Dermis blood vessel endothelial cell (primary cell): Measurements from ENCODE around the gene LENG1. TPM values are rescaled to one million over a fixed set of nuclear protein-coding genes. Genes with fewer than 3 reads are reported as not detected.

ENCODE experiments used
- DNase-seq: peaks from one replicate; pipeline ENCODE4 v3.0.0; 2010
- total RNA-seq: library from RNA; depleted of rRNA; stranded (reverse); fragments of >200 nt; gene quantifications from 2 replicates; pipeline ENCODE4 v1.2.3, GENCODE V29; 2014

LENG1 gene
- total RNA-seq, 1 donor from 2014 or later = 7.8 TPM

DNA sequence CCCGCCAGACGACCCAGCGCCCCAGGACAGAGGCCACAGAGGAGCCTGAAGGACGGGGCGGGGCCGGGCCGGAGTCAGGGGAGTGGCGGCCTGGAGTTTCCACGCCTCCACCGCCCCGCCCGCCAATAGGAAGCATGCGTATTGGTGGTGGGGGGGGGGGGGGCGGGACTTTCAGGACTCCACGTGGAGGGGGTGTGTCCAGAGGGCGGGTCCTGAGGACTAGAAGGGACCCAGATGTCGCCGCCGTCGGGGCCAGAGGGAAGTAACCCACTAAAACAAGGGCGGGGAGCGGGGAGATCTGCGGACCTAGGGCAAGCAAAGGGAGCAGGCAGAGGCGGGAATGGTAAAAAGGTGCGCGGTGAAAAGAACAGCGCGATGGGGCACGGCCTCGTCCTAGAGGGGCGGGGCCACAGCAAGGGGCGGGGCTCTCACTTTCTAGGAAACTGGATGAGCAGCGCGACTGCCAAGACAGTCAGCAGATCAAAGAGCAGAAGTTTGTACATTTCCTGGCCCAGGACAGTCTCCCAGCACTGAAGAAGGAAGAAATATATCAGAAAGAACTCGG, 2.8 kb upstream of the LENG1 start:
- peak; percentile 81 for DNase-seq

DNA sequence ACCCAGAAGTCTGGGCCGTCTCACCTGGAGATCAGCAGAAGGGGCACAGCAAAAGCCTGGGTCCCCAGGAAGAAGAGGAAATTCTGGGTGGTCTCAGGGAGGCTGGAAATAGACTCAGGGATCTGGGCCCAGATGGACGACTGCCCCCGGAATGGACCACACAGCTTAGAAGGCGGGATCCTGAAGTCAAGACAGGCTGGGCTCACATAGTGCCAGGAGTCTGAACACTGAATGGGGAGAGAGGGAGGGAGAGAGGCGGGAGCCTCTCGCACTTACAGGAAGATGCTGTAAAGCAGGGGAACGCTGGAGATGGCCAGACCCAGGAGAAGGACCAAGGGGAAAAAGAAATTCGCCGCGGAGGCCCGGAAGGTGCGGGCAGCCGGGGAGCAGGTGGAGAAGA, 1.3 kb upstream of the LENG1 start:
- DNase-seq = no peak

DNA sequence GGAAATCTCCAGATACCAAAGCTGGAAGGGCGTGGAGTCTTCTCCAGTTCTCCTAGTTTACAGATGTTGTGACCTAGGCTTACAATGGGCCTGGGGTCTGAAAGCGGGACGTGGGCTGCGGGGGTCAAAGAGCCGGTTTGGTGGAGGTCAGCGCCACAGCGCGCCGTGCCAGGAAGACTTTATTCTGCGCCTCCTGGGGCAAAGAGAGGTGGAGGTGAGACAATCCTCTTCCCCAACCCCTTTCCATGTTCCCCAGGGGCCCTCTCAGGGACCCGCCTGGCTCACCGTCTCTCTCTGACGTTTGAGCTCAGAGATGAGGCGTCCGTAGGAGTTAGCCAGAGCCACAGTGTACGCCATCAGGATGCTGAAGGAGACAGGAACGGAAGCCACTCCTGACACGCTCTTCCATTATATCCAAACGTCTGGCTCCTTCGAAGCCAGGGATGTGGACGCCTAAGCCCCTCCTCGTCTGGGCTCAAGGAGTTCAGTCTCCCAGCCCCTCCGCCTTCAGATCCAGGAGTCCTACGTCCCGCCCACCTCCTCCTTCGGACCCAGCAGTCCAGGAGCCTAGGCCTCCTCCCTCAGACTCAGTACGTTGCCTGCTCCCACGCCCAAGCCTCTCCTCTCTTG, 776 bp upstream of the LENG1 start:
- peak; percentile 43 for DNase-seq

DNA sequence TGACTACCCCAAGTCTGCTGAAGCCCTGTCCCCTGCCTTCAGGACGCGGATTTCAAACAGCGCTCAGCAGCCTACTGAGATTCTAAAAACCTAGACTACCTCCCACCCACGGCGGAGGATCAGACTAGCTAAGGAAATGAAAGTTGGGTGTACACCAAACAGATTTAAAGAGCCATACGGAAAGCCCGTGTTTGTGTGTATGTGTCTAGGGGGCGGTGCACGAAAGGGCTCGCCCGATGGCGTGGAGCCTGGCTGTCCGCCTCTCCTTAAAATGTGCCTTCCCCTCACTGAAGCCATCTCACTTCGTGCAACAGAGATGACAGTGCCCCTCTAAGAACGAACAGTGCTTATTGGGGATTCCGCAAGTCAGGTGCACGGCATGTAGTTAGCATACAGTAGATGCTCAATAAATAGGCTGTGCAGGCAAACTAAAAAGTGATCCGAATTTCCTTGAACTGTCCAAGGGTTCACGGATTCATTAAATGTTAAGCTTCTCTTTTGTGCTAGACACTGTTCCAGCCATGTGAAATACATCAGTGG, 639 bp downstream of the LENG1 start:
- no peak for DNase-seq

DNA sequence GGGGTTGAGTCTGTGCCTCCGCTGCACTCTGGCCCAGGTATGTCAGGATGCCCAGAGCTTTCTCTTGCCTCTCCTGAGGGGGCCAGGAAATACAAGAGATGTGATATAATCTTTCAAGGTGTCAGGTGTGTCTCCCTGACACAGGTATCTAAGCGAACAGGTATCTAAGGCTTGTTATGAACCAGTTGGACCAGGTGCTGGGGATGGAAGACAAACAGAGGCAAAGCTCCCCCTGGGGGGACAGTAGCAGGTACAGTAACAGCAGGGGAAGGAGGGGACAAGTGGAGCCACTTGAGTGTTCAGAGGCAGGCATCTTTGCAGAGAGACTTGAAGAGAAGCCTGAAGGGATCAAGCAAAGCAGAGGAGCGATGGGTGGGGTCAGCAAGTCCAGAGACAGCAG, 2.6 kb downstream of the LENG1 start:
- DNase-seq = no peak

DNA sequence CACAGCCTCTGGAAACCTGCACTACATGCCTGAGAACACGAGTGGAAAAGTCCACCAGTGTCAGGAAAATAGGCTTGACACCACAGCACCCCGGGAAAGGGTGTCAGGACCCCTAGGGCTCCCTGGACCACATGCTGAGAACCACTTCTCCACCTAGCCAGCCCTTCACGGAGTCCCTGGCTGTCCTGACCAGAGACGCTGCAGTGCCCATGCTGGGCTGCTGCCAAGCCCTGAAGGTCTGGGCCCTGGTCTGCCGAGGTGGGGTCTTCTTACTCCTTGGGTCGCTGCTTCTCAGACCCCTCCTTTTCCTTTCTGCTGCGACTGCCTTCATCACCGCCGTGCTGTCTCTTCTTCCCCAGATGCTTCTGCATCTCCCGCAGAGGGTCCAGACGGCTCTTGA, 3.0 kb downstream of the LENG1 start:
- DNase-seq = no peak

DNA sequence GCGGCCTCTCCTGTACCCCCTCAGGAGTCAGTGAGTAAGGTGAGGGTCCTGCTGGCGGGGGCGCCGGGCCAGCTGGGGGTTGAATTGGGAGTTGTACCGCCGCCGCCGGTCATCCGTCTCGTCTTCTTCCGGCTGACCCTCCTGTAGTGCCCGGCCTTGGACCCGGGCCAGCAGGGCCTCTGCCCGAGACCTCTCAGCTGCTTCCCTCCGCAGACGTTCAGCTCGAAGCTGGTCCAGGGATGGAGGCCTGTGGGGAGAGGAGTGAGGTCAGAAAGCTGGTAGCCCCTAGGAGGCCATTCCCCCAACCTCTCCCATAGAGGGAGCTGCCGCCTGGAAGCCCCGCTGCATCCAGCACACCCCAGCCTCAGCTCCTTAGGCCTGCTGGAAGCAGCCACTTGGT, 3.8 kb downstream of the LENG1 start:
- DNase-seq = peak; percentile 26

DNA sequence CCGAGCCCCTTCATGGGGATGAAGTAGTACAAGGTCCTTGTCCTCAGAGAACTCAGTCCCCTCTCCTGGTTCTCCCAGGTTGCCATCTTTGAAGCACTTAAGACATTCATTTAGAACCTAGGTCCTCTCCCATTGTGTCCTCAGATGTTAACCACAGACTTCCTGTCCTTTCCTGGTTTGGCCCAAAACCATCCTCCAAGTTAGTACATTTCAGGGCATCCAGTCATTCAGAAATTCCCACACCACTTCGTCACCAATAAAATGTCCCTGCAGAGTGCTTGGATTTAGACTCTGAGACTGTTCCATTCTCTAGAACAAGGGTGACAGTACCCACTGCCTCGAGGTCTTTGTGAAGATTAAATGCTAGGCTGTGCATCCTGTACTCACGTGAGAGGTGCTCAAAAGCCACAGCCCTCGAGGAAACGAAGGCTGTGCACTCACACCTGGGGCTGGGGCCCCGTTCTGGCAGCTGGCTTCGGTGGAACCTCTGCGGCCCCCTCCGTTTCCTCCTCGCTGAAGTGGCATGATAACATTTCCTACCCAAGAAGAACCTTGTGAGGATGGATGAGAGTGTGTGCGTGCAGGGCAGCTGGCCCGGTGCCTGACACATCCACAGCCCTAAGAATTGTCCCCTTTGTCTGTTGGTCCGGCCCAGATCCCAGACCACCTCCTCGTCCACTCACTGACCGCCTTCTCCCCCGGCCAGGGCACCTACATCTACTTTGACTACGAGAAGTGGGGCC, 4.7 kb downstream of the LENG1 start:
- peak; percentile 30 for DNase-seq

DNA sequence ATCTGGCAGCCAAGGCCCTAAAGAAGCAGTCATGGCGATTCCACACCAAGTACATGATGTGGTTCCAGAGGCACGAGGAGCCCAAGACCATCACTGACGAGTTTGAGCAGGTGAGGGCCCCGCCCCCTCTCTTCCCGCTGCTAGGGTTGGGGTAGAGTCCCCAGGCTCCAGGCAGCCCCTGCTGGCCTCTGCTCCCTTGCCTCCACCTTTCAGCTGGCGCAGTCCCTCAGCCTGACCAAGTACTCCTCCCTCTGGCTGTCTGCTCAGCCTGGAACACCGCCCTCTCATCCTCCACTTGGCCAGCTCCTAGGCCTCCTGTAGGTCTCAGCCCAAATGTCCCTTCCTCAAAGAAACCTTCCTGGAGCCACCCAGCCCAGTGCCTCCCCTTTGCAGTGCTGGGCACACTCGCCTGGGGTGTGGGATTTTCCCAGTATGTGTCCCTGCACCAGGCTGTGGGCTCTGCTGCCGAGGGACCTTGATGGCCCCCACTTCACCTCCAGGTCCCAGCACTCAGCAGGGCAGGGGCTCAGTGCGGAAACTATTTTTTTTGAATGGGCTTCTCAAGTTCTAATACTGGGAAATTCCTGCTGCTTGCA, 5.7 kb downstream of the LENG1 start:
- no peak for DNase-seq

DNA sequence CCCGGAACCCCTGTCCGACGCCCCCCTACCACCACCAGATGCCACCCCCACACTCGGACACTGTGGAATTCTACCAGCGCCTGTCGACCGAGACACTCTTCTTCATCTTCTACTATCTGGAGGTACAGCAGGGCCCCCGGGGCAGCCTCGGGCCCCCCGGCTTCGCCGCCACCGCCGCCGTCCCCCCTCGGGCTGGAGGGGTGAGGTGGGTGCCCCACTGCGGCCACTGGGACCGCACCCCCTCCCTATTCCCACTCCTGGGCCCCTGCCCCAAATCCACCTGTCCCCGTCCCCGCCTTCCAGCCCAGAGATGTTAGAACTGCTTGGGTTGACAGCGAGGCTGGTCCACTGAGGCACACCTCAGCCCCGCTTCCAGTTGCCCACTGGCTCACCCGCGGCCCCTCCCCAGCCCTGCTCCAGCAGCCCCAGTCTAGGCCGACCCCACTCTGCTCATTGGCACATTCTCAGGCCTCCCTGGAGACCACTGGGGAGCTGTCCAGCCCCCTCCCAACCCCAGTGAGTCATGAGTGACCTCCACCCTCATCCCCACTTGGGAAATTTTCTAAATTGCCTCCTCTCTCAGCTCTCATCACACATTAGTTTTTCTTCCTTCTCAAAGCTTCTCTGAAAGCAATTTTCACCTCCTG, 6.5 kb downstream of the LENG1 start:
- DNase-seq = no peak

DNA sequence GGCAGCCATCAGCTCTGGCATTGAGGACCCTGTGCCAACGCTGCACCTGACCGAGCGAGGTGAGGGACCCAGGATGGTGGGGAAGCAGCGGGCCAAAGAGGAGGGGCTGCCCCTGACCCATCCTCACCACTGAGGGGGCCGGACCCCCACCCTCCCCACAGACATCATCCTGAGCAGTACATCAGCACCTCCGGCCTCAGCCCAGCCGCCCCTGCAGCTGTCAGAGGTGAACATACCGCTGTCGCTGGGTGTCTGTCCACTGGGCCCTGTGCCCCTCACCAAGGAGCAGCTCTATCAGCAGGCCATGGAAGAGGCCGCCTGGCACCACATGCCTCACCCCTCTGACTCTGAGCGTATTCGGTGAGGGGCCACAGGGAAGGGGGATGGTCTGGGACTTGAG, 7.3 kb downstream of the LENG1 start:
- DNase-seq = no peak

DNA sequence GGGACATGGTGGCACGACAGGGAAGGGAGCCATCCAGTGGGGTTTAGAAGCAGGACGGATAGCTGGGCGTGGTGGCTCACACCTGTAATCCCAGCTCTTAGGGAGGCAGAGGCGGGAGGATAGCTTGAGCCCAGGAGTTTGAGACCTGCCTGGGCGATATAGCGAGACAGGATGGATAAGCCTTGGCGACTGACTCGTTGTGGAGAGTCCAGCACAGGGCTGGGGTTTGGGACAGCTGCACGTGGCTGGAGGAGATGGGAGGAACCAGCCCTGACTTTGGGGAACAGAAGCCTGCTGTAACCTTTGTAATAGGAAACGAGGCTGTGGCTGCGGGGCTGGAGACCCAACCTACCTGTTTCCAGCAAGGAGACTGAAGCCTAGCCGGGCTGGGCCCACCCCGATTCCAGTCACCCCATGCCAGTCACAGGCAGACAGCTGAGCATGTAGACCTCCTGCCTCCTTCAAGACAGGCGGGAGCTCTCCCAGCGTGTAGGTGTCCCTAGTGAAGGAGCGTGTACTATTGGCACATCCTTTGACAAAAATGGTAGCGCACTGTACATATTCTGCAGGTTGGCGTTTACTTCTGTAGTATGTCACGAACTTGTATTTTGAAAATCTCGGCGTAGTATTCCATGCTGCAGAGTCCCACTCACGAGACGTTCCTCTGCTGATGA, 8.0 kb downstream of the LENG1 start:
- DNase-seq = no peak

DNA sequence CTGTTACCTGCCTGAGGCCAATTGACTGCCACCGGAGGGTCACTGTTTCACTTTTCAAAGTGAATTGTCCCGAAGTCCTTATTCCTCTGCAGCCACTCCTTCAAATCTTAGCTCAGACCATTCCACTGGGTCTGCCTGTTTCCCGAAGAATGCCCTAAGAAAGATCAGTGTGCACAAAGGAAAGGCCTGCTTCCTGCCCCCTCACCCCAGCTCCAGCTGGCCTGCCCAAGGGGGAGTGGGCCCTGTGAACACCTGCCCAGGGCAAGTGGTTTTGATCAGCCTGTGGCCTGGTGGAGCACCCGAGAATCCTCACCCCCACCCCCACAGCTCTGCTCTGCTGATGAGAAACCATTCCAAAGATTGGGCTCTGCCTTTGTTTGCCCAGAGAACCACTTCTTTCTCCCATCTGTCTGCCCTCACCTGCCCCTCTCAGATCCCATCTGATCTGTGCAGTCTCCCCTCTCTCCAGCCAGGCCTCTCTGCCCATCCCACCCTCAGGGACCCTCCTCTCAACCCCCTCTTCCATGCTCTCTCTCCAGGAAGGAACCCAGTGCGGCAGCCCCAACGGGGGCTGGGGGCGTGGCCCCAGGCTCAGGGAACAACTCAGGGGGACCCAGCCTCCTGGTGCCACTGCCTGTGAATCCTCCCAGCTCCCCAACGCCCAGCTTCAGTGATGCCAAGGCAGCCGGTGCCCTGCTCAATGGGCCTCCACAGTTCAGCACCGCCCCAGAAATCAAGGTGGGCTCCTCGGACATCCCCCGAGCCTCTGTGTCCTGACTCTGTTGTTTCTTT, 10.3 kb downstream of the LENG1 start:
- peak; percentile 94 for DNase-seq

DNA sequence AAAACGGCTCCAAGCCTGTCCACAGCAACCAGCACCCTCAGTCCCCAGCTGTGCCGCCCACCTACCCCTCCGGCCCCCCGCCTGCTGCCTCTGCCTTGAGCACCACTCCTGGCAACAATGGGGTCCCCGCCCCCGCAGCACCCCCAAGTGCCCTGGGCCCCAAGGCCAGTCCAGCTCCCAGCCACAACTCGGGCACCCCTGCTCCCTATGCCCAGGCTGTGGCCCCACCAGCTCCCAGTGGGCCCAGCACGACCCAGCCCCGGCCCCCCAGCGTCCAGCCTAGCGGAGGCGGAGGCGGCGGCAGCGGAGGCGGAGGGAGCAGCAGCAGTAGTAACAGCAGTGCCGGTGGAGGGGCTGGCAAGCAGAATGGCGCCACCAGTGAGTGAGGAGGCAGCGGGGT, 11.4 kb downstream of the LENG1 start:
- DNase-seq = peak; percentile 28

DNA sequence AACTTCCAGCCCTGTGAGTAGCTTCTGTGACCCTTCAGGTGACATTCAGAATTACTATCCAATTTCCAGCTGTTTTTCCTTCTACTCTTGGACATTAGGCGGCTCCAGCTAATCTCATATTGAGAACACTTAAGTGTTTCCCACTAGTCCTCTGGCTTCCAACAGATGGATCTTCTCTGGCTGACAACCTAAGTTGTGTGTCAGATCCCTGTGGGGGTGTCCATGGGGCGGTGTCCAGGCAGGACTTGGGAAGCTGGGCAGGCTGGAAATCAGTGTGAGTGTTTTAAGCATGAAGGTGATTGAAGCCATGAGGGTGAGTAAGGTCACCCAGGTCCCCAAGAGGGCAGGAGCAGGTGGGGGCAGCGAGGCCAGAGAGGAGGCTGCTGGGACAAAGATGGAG, 11.8 kb downstream of the LENG1 start:
- DNase-seq = no peak

DNA sequence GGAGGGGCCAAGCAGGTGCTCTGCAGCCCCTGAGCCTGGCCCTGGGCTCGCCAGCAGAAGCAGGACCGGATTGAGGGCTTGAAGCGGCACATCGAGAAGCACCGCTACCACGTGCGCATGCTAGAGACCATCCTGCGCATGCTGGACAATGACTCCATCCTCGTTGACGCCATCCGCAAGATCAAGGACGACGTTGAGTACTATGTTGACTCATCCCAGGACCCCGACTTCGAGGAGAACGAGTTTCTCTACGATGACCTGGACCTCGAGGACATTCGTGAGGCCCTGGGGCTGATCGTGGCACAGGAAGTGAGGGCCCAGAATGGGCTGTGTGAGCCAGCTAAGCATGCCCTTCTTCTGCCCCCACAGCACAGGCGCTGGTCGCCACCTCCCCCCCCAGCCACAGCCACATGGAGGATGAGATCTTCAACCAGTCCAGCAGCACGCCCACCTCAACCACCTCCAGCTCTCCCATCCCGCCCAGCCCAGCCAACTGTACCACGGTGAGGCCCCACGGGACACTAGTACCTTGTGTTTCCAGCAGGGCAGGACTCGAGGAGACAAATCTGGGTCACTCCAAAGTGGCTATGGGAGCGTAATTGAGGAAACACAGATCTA, 13.9 kb downstream of the LENG1 start:
- DNase-seq = no peak

DNA sequence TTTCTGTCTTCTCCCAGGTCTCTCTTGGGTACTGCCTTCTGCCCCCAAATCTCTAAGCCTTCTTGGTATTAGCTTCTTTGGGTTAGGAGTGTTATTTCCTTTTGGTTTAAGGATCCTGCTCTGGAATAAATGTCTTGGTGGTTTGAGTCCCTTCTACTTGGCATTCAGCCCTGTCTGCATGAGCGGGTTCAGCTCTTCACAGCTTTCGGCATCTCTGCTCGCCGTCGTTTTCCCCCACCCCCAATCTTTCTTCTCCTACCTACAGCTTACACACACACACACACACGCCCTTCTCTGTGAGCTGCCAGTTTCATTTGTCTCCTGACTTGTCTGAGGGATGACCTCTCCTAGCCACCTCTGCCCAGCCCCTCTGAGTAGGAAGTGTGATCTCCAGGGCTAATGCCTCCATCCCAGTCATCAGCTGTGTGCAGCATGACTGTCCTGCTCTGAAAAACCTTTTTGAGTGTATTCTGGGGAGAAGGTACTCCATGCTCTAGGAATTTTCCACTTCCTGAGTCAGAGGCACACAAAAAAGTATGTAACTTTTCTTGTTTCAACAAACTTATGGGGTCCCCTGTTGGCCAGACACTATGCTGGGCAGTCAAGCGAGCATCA, 17.2 kb downstream of the LENG1 start:
- DNase-seq = no peak

DNA sequence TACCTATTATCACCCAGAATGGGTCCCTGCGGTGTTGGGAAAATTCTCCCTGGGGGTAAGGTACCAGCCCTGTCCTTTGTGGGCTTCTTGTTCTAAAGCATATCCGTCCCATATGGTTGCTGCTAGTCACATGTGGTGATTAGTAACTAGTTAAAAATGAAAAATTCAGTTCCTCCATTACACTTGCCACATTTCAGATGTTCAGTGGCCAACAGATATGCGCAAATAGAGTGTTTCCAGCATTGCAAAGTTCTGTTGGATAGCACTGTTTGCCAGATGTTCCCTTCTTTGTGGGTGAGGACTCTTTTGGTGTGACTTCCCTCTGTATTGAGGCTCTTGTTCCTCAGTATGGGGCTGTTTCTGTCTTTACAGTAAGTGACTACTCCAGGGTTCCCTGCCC, 18.2 kb downstream of the LENG1 start:
- no peak for DNase-seq

DNA sequence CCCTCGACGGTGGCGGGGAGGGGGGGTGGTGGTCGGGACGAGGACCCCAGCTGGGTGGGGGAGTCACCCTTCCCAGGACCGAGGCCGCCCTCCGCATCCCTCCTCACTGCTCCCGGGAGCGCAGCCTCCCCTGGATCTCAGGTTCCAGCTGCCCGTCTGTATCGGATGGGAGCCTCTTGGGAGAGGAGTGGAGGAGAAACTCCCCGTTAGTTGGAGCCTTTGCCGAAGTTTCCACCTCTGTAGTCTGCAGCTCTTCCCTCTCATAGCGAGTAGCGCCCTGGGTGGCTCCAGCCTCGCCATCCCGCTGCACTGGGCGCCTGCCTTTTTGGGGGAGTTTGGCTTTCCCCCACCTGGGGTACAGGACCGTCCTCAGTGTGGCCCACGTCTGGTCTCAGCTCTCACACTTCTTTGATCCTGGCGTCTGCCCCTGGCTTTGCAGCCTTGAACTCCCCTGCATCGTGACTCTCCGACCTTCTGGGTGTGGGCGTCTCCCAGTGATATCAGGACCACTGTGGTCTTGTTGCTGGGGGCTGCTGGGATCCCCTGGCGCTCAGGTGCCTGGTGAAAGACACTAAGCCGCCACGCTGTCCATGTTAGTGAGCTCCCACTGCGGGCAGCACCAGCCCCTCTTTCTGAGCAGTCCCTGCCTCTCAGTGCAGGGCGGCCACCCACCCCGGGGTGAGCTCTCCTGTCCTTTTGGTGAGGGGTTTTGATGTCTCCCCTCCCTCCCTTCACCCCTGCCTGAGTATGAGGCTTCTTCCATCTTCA, 20.8 kb downstream of the LENG1 start:
- no peak for DNase-seq
